GM20431 (cell line): ENCODE measurements around the gene IQCM.

Experiments
- in situ Hi-C: fragments of 300-500 bp; cut with MseI, MboI; formaldehyde crosslinking; loops from one replicate; pipeline ENCODE4 v1.15.0; 2020; ENCODE audit warnings: low sequenced_read_pairs; ENCODE audit not compliant: unreplicated experiment

Gene IQCM

GRCh38 chr4:149716728-149717127 is 98.9 kb downstream of the IQCM start:
- in situ Hi-C loops: no loop called here

GRCh38 chr4:149715822-149716585 is 99.6 kb downstream of the IQCM start:
- in situ Hi-C loops: no loop called here

- in situ Hi-C loops: no loop called here
Observed at GRCh38 chr4:149713031-149713430, 102.6 kb downstream of the IQCM start.

DNA sequence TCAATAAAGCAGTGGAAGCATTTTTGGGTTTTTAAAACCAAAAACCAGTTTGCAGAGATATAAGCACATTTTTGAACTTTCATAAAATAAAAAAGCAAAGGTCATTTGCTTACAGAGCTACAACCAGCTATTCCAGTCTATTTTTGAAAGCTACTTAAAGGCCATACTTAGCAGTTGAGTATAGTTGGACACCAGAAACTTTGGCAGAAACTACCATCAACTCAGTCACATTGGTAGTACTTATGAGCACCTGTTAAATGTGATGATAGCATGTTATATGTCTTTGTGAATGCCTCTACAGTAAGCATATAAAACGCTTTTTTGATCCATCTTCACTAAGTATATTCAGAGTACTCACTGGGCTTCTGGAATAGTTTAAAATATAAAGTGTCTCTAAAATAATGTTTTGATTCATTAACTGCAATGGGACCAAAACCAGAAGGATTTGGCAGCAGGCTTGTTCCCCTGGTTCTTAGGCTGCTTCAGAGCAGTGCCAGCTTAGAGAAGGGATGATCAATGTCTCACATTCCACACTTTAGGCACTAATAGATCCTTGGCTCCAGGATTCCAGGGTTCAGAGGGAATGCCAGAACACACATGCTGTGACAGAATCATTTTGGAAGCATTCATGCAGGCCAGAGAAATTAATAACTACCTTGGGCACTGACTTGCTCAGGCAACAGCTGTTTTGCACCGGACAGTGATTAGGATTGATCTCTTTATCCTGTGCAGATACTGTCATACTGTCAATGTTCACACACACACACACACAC is 103.9 kb downstream of the IQCM start:
- in situ Hi-C loops: no loop called here

DNA sequence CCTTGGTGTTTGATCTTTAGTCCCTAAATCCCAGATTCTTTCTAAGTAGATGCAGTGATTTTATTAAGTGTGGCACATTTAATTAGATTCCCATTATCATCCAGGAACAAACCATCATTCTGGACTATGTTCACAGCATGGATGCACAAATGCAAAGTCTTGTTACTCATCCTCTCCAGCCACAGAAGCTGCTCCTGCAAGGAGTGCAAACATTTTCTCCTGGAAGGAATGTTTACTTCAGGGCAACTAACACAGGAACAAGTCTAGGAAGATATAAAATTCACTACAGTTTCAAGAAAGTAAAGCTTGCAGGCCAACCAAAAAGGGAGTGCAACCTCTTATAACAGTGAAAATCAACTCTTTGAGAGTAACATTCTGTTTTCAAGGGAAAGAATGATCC is 106.0 kb downstream of the IQCM start:
- in situ Hi-C loops: no loop called here

DNA sequence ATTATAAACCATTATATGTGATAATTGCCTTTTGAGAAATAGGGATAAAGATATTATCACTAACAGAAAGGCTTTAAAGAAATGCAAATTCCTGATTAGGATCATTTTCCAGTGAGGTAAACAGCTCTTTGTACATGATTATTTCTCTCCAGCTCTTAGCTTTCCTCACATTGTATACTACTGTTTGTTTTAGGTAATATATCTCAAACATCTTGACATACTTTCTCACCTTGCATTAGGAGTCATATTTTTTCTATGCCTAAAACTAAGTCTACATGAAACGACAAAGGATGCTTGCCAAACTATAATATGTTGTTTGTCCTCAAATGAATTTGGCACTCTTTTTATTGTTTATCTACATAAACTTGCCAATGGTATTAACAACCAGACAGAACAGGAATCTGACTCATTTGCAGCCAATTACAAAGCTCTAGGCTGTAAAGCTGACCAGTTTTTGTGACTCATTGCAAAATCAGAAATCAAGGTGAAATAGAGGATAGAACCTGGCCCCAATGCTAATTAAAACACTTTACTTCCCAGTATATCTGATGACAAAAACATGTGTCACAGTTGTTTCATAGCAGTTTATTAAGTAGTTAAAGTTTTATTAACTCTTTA is 107.0 kb downstream of the IQCM start:
- in situ Hi-C loops: no loop called here

DNA sequence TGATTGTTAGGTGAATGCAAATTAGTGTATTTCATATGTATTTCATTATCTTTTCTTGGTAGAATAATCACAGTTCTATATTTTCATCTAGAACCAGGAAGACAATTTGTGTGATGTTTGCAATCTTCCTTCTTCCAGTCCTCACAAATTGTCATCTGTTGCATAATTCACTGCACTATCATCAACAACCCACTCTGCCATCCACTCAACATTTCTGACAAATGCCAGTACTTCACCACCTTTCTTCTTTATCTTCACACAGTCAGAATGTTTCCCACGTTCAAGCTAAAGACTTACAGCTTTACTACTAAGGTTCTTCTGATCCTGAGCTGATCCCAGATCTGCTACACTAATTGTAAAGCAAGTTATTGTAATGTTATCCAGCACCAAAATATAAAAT is 107.8 kb downstream of the IQCM start:
- in situ Hi-C loops: no loop called here

DNA sequence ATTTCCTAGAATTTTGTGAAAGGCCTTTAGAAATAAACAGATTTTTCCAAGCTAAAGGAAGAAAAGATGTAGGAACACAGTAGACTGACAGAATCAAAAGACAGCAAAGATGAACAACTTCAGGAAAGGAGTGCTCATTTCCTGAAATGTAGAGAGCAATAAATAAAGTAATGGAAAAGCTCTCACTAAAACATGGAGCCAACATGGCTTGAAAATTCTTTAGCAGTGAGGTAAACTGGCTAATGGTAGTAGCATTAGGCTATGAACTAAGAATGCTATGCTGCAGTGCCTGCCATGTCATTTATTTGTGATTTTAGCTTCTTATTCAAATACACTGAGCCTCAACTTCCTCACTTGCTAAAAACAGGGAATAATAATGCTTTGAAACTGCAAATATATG is 108.7 kb downstream of the IQCM start:
- in situ Hi-C loops: no loop called here

DNA sequence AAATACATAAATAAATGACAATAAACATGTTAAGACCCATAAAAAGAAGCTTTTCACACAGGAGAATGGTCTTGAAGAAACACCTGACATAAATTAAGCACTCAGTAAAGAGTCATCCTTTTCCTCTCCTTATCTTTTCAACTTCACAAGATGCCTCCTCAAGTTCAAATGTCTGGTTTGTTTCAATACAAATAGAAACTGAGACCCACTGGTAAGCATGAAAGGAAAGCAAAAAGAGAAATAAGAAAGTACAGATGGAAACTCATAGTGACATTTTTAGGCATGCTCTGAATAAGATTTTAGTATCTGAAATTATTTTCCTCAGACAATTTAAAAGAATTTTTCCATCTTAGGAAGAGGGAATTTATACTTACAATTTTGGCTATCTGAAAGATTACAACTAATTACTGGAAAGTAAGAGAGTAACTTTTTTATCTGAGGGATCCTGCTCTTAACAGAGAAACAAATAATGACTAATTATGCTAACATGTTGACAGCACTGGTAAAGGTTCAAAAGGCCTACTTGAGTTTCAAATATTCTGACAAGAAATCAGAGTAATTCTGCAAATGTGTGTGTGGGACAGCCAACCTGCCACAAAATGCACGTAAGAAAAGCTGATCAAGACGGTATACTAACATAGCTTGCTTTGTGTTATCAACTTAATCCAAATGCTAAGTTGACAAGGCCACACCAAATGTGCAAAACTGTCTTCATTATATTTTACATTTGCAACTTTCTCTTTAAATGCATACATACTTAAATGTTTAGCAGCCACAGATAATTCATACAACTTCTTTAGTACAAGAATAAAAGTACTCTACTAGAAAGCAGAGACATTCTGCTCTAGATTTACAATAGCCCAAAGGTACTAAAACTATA is 113.0 kb downstream of the IQCM start:
- in situ Hi-C loops: no loop called here

DNA sequence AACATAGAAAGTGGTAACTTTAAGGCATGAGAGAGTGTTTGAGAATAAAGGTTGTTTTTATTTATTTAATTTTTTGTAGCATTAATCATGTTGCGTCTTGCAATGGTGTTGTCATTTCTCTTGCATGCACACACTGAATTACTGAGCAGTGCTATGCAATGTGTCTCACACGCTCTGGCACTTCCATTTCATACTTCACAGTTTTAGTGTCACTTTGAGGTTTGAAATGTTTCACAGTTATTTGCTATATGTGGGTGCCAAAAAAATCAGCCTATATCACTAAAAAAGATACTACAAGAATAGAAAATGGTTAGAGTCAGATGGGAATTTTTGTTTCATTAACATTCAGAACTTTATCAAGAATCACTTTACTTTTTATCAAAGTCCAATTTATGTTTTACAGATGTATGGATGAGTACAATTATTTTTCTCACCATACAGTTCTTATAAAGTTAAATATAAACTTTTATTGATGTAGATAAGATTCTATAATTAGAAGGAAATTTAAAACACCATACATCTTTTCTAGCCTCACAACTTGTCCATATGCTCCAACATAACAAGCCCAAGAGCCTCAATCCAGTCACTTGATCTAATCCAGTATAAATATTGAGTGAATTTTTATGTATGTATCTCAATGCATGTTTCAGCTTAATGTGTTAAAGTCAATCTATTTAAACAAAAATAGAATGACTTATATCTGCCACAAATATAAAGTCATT is 114.0 kb downstream of the IQCM start:
- in situ Hi-C loops: no loop called here

GRCh38 chr4:149700272-149700671 is 115.4 kb downstream of the IQCM start:
- in situ Hi-C loops: no loop called here

DNA sequence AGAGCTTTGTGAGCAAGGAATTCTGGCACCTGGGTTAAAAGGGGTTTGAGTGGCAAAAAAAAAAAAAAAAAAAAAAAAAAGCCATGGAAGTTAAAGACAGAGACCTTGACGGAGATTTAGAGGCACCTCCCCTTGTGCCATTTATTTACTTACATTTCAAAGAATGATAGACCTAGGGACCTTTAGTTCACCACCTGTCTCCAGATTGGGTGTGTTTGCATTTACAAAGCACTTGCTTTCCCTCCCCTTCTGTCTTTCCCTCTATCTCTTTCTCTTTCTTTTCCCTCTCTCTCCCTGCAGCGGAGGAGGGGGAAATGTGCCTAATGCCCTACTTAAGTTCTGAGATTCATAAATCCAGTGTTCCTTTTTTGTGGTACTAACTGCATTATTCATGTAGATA is 116.0 kb downstream of the IQCM start:
- in situ Hi-C loops: no loop called here

- in situ Hi-C loops: no loop called here
Observed at GRCh38 chr4:149690726-149691125, 124.9 kb downstream of the IQCM start.

DNA sequence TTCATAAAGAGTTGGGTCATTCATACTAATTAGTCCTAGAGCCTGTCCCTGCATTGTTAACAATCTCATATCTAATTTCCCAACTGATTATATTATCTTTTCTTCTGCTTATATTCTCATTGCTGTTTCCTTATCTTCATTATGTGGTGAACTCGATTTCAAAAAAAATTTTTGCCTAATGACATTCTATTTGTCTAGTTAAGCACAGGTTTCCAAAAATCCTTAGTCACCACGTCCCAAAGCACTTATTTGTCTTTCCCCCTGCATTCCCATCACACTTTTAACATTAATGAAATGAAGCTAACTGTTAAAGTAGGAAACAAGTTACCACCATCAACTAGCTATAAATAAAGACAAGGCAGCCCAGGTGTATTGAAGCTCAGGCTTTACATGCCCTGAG is 131.1 kb downstream of the IQCM start:
- in situ Hi-C loops: no loop called here

DNA sequence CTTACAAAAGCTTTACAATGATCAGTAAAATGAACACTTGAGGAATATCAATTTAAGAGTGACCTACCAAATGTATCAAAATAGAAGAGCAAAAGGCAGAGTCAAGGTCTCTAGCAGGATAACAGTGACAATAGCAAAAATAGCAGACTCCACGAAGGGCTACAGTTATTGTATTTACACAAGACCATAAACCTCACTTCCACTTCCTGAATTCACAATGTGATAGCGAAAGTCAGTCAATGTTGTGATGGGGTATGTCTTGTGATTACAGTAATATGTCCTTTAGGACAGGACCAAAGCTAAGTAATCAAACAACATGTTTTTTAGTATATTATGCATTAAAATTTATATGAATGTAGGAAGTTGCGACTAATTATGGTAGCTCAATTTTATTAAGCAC is 139.6 kb downstream of the IQCM start:
- in situ Hi-C loops: no loop called here

- in situ Hi-C loops: no loop called here
Observed at GRCh38 chr4:149645790-149646189, 169.9 kb downstream of the IQCM start.

DNA sequence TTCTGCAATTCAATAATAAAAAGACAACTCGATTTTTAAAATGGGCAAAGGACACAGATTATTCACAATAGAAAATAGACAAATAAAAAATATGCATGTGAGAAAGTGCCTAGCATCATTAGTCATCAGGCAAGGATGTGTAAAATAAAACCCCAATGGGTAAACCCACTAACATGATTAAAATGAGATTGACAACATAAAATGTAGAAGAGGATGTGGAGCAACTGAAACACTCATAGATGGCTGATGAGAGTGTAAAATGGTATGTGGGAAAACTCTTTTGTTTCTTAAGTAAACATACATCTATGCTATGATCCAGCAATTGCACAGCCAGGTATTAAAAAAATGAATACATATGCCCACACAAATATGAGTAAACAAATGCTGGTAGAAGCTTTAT is 177.6 kb downstream of the IQCM start:
- in situ Hi-C loops: no loop called here

GRCh38 chr4:149634368-149634767 is 181.3 kb downstream of the IQCM start:
- in situ Hi-C loops: no loop called here

DNA sequence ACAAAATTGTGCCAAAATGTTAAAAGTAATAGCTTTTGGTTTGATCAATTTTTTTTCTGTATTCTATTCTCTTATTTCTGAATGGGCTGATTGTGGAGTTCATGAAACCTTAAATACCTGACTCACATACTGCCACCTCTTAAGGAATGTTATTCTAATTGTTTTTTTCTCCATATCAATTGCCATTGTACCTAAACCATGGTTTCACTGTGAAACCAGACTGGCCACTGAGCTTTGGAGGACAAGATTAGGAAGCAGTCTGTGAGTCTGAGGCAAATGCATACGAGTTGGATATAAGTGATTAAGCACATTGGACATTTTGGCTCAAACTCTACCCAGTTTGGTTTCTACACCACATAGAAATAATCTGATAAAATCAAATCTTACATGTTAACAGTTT is 184.0 kb downstream of the IQCM start:
- in situ Hi-C loops: no loop called here

DNA sequence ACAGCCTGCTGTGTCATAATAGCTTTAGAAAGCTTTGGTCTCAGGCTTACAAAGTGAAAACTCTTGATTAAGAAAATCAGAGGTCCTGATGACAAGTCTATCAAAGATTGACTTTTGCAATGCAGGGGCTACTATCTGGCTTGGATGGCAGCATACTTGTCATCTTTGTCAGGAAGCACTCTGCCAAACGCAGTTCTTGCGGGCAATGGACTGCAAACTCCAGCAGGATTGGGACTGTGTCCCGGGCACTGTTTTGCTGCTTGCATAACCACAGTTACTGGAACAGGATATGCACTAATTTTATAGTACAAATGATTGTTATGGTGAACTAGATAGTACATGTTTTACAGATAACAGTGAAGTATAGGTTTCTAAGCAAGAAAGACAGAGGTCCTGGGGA is 185.6 kb downstream of the IQCM start:
- in situ Hi-C loops: no loop called here
